Spleen (tissue), 11 donors: Measurements from ENCODE around the gene TM9SF4. TPM values are rescaled to one million over a fixed set of nuclear protein-coding genes. Genes with fewer than 3 reads are reported as not detected.

ENCODE experiments used
- DNase-seq: peaks from one replicate; pipeline ENCODE4 v3.0.0-alpha.2; 2020
- H3K27ac ChIP-seq, 8 donors: fragments of 200-600 bp; sonication (generic) in 7 of 8; 1 replicate in 4 of 8; 2 replicates in 4 of 8; pipeline versions ENCODE4 v1.5.0 to v1.8.0; 2016 to 2021; ENCODE audit warnings: inconsistent platforms in 4 of 8, mild to moderate bottlenecking in 4 of 8, moderate library complexity in 1 of 8
- H3K27me3 ChIP-seq, 7 donors: fragments of 200-600 bp; sonication (generic) in 6 of 7; replicated peaks in 1 of 7; 1 replicate in 4 of 7; 2 replicates in 3 of 7; pipeline versions ENCODE4 v1.5.0 to v1.8.0; 2016 to 2021; ENCODE audit warnings: inconsistent platforms in 3 of 7, mild to moderate bottlenecking in 1 of 7
- H3K36me3 ChIP-seq, 6 donors: fragments of 200-600 bp; sonication (generic) in 5 of 6; 1 replicate in 4 of 6; 2 replicates in 2 of 6; pipeline versions ENCODE4 v1.5.0 to v1.8.0; 2016 to 2021; ENCODE audit warnings: inconsistent platforms in 2 of 6
- H3K4me1 ChIP-seq, 6 donors: fragments of 200-600 bp; sonication (generic) in 5 of 6; 1 replicate in 3 of 6; 2 replicates in 3 of 6; pipeline versions ENCODE4 v1.5.0 to v1.8.0; 2016 to 2021; ENCODE audit warnings: inconsistent platforms in 3 of 6
- H3K4me3 ChIP-seq, 8 donors: fragments of 200-600 bp; sonication (generic) in 7 of 8; 1 replicate in 4 of 8; 2 replicates in 4 of 8; pipeline versions ENCODE4 v1.5.0 to v1.8.0; 2016 to 2021; ENCODE audit warnings: inconsistent platforms in 4 of 8, mild to moderate bottlenecking in 4 of 8, moderate library complexity in 2 of 8
- H3K9me3 ChIP-seq, 8 donors: fragments of 200-600 bp; sonication (generic) in 7 of 8; 1 replicate in 4 of 8; 2 replicates in 4 of 8; pipeline versions ENCODE4 v1.5.0 to v1.8.0; 2016 to 2021; ENCODE audit warnings: inconsistent platforms in 4 of 8
- POLR2A ChIP-seq, 3 donors: fragments of 450-650 bp; IDR thresholded peaks; one replicate each; pipeline ENCODE4 v1.5.1; 2017; ENCODE audit warnings: antibody characterized with exemption in 3 of 3, mild to moderate bottlenecking in 1 of 3
- POLR2AphosphoS5 ChIP-seq, 3 donors: sonication (generic); formaldehyde crosslinking; IDR thresholded peaks; one replicate each; pipeline ENCODE4 v1.5.1; 2017; ENCODE audit warnings: antibody characterized with exemption in 3 of 3
- WGBS, 5 donors: extraction: QIAGEN DNeasy Blood & Tissue Kit in 3 of 5; methylation state at CpG; one replicate each; pipeline versions ENCODE4 v1.1.5 to v1.1.7; 2013 to 2018; 5-methylcytosine and 5-hydroxymethylcytosine counted together
- intact Hi-C: fragments of 100-400 bp; cut with DNase I; formaldehyde crosslinking; loops from one replicate; pipeline ENCODE4 v1.15.0; 2023; ENCODE audit warnings: low total_unique reads
- polyA plus RNA-seq, 3 donors: library from polyadenylated mRNA; stranded (reverse); fragments of 200-250 nt; gene quantifications; one replicate each; pipeline ENCODE4 v1.2.1, GENCODE V29; 2013
- total RNA-seq, 7 donors: library from RNA; depleted of rRNA in 3 of 7; stranded (reverse); fragments of >200 nt in 3 of 7; fragmentation: NEBNext Ultra II Directional in 4 of 7; extraction: Animal tissue kit (Norgen Biotek cat#: 25700) in 4 of 7; gene quantifications; one replicate each; pipeline versions ENCODE4 v1.1.0 to v1.2.1, GENCODE V29; 2016 to 2021
- TF ChIP-seq, protein P1 (sequence below), 11 experiments: fragments of 200-600 bp in 7 of 11; fragments of 450-650 bp in 4 of 11; sonication (generic) in 4 of 11; IDR thresholded peaks in 8 of 11; conservative IDR thresholded peaks in 3 of 11; 1 replicate in 7 of 11; 2 replicates in 4 of 11; pipeline versions ENCODE4 v1.4.0 to v1.8.0; 2016 to 2021; ENCODE audit warnings: antibody characterized with exemption in 11 of 11, inconsistent platforms in 4 of 11, mild to moderate bottlenecking in 1 of 11
- donor health status: healthy with polysubstance abuse.
- donor health status: DM: no; HTN: no; CAD: no; lungs with moderate emphysema.
- donor health status: DM: no; HTN: no; CAD: no.
- donor health status: Bipolar disorder and iron deficiency.
- donor health status: healthy.
- donor health status: DM: no; HTN: no; CAD: no.
- donor health status: DM: yes; HTN: yes; CAD: no.

Gene TM9SF4
- total and polyA plus RNA-seq, 10 donors: 12.0 to 58.3 (median 41.0) TPM

GRCh38 chr20:32072168-32072750 lies 37.3 kb upstream of the TM9SF4 start:
- Histone ChIP-seq H3K4me1 (peaks cover 0 to 67% (median 36%) of the 10 kb centered on the region in 6 donors), H3K36me3 (peaks cover 0 to 62% (median 13%) of the 10 kb centered on the region in 6 donors), H3K27me3 (no peaks in the 10 kb centered on the region), H3K27ac (peak overlapping the region in 3 of 8 donors; percentile 85 to 92 (median 91)), H3K4me3 (no peak overlapping the region), H3K9me3 (no peaks in the 10 kb centered on the region)
- no peak for DNase-seq
- TF ChIP-seq, protein P1, sequence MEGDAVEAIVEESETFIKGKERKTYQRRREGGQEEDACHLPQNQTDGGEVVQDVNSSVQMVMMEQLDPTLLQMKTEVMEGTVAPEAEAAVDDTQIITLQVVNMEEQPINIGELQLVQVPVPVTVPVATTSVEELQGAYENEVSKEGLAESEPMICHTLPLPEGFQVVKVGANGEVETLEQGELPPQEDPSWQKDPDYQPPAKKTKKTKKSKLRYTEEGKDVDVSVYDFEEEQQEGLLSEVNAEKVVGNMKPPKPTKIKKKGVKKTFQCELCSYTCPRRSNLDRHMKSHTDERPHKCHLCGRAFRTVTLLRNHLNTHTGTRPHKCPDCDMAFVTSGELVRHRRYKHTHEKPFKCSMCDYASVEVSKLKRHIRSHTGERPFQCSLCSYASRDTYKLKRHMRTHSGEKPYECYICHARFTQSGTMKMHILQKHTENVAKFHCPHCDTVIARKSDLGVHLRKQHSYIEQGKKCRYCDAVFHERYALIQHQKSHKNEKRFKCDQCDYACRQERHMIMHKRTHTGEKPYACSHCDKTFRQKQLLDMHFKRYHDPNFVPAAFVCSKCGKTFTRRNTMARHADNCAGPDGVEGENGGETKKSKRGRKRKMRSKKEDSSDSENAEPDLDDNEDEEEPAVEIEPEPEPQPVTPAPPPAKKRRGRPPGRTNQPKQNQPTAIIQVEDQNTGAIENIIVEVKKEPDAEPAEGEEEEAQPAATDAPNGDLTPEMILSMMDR (IDR thresholded peaks at IDR 0.05 in 8 of 11, conservative IDR thresholded peaks at IDR 0.05 in 3 of 11): no peak
- TF ChIP-seq POLR2AphosphoS5 (IDR thresholded peaks at IDR 0.05) (no peak), POLR2A (IDR thresholded peaks at IDR 0.05) (no peak)
- 88 to 93% (median 92%) methylated on average over 6 of the region's 6 CpGs for WGBS, 5 donors
- intact Hi-C loops: no loop called here

DNA sequence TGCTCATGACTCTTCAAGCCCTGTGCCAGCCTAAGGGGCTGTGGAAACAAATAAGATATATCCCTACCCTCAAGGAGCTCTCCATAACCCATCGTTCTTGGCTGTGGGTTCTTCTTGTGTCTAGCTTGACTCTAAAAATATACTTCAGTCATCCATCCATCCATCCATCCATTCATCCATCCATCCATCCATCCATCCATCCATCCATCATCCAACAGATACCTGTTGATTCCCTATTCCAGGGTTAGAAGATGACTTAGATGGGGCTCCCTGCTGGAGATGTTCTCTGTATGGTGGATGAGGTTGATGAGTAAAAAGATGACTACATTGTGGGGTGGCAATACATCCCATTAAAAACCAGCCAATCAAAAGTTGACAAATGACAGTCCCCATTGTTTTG lies 34.0 kb upstream of the TM9SF4 start:
- H3K9me3 ChIP-seq: no peaks in the 10 kb centered on the region
- H3K4me1 ChIP-seq: peaks cover 0 to 56% (median 23%) of the 10 kb centered on the region in 6 donors
- H3K27ac ChIP-seq: peak overlapping the region in 1 of 8 donors; percentile 67
- H3K36me3 ChIP-seq: peaks cover 0 to 95% (median 16%) of the 10 kb centered on the region in 6 donors
- WGBS, 5 donors: 88 to 100% (median 96%) methylated on average over 1 of the region's 1 CpG
- DNase-seq: no peak
- intact Hi-C loops: no loop called here
- TF ChIP-seq POLR2A (IDR thresholded peaks at IDR 0.05) (no peak), POLR2AphosphoS5 (IDR thresholded peaks at IDR 0.05) (no peak)
- TF ChIP-seq, protein P1 (IDR thresholded peaks at IDR 0.05 in 8 of 11, conservative IDR thresholded peaks at IDR 0.05 in 3 of 11): no peak
- H3K4me3 ChIP-seq: no peak overlapping the region
- no peaks in the 10 kb centered on the region for H3K27me3 ChIP-seq

- H3K4me1 ChIP-seq: peaks cover 0 to 42% (median 11%) of the 10 kb centered on the region in 6 donors
- DNase-seq: no peak
- H3K27me3 ChIP-seq: no peaks in the 10 kb centered on the region
- H3K9me3 ChIP-seq: no peaks in the 10 kb centered on the region
- peaks cover 0 to 100% (median 16%) of the 10 kb centered on the region in 6 donors for H3K36me3 ChIP-seq
- H3K27ac ChIP-seq: peak overlapping the region in 4 of 8 donors; percentile 13 to 67 (median 46)
- intact Hi-C loops: no loop called here
- H3K4me3 ChIP-seq: no peak overlapping the region
- TF ChIP-seq, protein P1 (IDR thresholded peaks at IDR 0.05 in 8 of 11, conservative IDR thresholded peaks at IDR 0.05 in 3 of 11): no peak
- TF ChIP-seq POLR2AphosphoS5 (IDR thresholded peaks at IDR 0.05) (no peak), POLR2A (IDR thresholded peaks at IDR 0.05) (no peak)
- 37 to 49% (median 42%) methylated on average over 4 of the region's 4 CpGs for WGBS, 5 donors
Observed at GRCh38 chr20:32077190-32077589, 32.3 kb upstream of the TM9SF4 start.

DNA sequence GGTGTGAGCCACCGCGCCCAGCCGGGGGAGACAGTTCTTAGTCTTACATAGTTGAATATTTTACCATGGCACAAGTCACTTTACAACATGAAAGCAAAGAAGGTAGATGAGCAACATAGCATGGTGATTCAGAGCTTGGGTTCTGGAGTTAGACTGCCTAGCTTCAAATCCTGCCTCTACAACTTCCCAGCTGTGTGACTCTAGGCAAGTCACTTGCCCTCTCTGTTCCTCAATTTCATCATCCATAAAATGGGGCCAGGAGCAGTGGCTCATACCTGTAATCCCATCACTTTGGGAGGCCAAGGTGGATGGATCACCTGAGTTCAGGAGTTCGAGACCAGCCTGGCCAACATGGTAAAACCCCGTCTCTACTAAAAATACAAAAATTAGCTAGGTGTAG lies 31.2 kb upstream of the TM9SF4 start:
- Histone ChIP-seq H3K27ac (peak overlapping the region in 4 of 8 donors; percentile 35 to 67 (median 49)), H3K9me3 (no peaks in the 10 kb centered on the region), H3K4me3 (no peak overlapping the region), H3K36me3 (peaks cover 0 to 100% (median 11%) of the 10 kb centered on the region in 6 donors), H3K4me1 (peaks cover 0 to 43% (median 13%) of the 10 kb centered on the region in 6 donors), H3K27me3 (no peaks in the 10 kb centered on the region)
- whole genome bisulfite sequencing, 5 donors: 78 to 97% (median 92%) methylated on average over 5 of the region's 5 CpGs
- DNase-seq: no peak
- intact Hi-C loops: no loop called here
- TF ChIP-seq, protein P1 (IDR thresholded peaks at IDR 0.05 in 8 of 11, conservative IDR thresholded peaks at IDR 0.05 in 3 of 11): no peak
- no peak for TF ChIP-seq POLR2AphosphoS5 (IDR thresholded peaks at IDR 0.05)
- no peak for TF ChIP-seq POLR2A (IDR thresholded peaks at IDR 0.05)
